HepG2 (cell line): ENCODE measurements around the gene GOLGA6C. TPM values are rescaled to one million over a fixed set of nuclear protein-coding genes. Genes with fewer than 3 reads are reported as not detected.

ENCODE experiments used
- ATAC-seq: fragments of 200-7000 bp; cut with Tn5 transposase; 3 replicates; pipeline ENCODE4 v1.9.1; 2020; ENCODE audit warnings: mild to moderate bottlenecking, moderate library complexity
- BruUV-seq: library from RNA; stranded (reverse); fragments of 400-500 nt; replicated peaks from 2 replicates; lab custom pipeline; 2021; lab: Mats Ljungman, UMichigan
- CTCF ChIA-PET: fragments of 300-600 bp; formaldehyde crosslinking; extraction: SDS; loops from one replicate; lab custom pipeline; 2021; ENCODE audit warnings: low total read pairs, inconsistent platforms, low intra/inter-chr PET ratio; lab: Yijun Ruan, JAX
- POLR2A ChIA-PET: fragments of 350-600 bp; sonication (Branson Sonifier 250); formaldehyde crosslinking; loops from one replicate; lab custom pipeline; 2020; ENCODE audit warnings: antibody characterized with exemption, inconsistent platforms; lab: Yijun Ruan, JAX
- DNase-seq: peaks from one replicate; pipeline ENCODE4 v3.0.0-alpha.2; 2015; ENCODE audit warnings: low spot score
- FAIRE-seq: peaks from 3 replicates; lab custom pipeline; 2011; peaks lifted over from hg19 to GRCh38; lab: Jason Lieb, UNC
- H2AFZ ChIP-seq: one replicate; pipeline ENCODE4 v1.6.1; 2011; ENCODE audit warnings: low read length, inconsistent platforms
- H3K27ac ChIP-seq: fragments of 300-600 bp; 3 replicates; pipeline ENCODE4 v1.8.0; 2011; ENCODE audit warnings: mixed run types, mild to moderate bottlenecking, mixed read lengths, low read length, inconsistent platforms; ENCODE audit not compliant: insufficient read depth; ENCODE audit errors: extremely low read length
- H3K27me3 ChIP-seq, 2 experiments: fragments of 200-600 bp in 1 of 2; 2 replicates in 1 of 2; 3 replicates in 1 of 2; pipeline versions ENCODE4 v1.6.0 to v1.8.0; 2011; ENCODE audit warnings: low read length in 2 of 2, mild to moderate bottlenecking in 2 of 2, moderate library complexity in 2 of 2, inconsistent platforms in 1 of 2; ENCODE audit not compliant: insufficient read depth in 2 of 2, control insufficient read depth in 1 of 2
- H3K36me3 ChIP-seq, 2 experiments: fragments of 200-600 bp in 1 of 2; replicated peaks in 1 of 2; 2 replicates in 1 of 2; 3 replicates in 1 of 2; pipeline versions ENCODE4 v1.5.1 to v1.8.0; 2011; ENCODE audit warnings: low read length in 2 of 2, inconsistent platforms in 1 of 2; ENCODE audit not compliant: insufficient read depth in 2 of 2, control insufficient read depth in 1 of 2
- H3K4me1 ChIP-seq: 2 replicates; pipeline ENCODE4 v1.5.1; 2012; ENCODE audit warnings: low read length, inconsistent platforms; ENCODE audit not compliant: insufficient read depth
- H3K4me2 ChIP-seq: 2 replicates; pipeline ENCODE4 v1.6.0; 2011; ENCODE audit warnings: low read depth, low read length, inconsistent platforms
- H3K4me3 ChIP-seq, 3 experiments: fragments of 200-600 bp in 1 of 3; sonication (generic), shearing (Covaris generic) in 1 of 3; replicated peaks in 1 of 3; 2 replicates each; pipeline ENCODE4 v1.5.1; 2011 to 2016; ENCODE audit warnings: low read length in 3 of 3, inconsistent platforms in 2 of 3, low read depth in 2 of 3, mild to moderate bottlenecking in 2 of 3, control low read depth in 1 of 3, mixed read lengths in 1 of 3; ENCODE audit not compliant: insufficient read depth in 1 of 3
- H3K79me2 ChIP-seq: one replicate; pipeline ENCODE4 v1.6.1; 2011; ENCODE audit warnings: low read length, inconsistent platforms; ENCODE audit not compliant: insufficient read depth
- H3K9ac ChIP-seq: 2 replicates; pipeline ENCODE4 v1.6.0; 2011; ENCODE audit warnings: mild to moderate bottlenecking, low read depth, low read length, inconsistent platforms; ENCODE audit not compliant: insufficient read depth
- H3K9me3 ChIP-seq: 2 replicates; pipeline ENCODE4 v1.5.1; 2012; ENCODE audit warnings: mild to moderate bottlenecking, low read length
- H4K20me1 ChIP-seq: 2 replicates; pipeline ENCODE4 v1.6.0; 2011; ENCODE audit warnings: inconsistent platforms, mild to moderate bottlenecking, low read length, moderate library complexity; ENCODE audit not compliant: insufficient read depth
- HOXD1 ChIP-seq: sonication (generic); formaldehyde crosslinking; IDR thresholded peaks from 2 replicates; pipeline ENCODE4 v1.5.0; 2020; ENCODE audit warnings: missing genetic modification reagents
- JARID2 ChIP-seq: sonication (generic); formaldehyde crosslinking; IDR thresholded peaks from 2 replicates; pipeline ENCODE4 v1.8.1; 2023; ENCODE audit warnings: missing genetic modification reagents, inconsistent platforms; ENCODE audit not compliant: insufficient replicate concordance
- NONO ChIP-seq, 2 experiments: fragments of 450-650 bp in 1 of 2; sonication (generic) in 1 of 2; formaldehyde crosslinking in 1 of 2; IDR thresholded peaks in 1 of 2; conservative IDR thresholded peaks in 1 of 2; 2 replicates each; pipeline versions ENCODE4 v1.6.1 to v1.8.0; 2017 to 2022; ENCODE audit warnings: mild to moderate bottlenecking in 1 of 2, missing genetic modification reagents in 1 of 2, moderate library complexity in 1 of 2
- RBM39 ChIP-seq: fragments of 200-400 bp; formaldehyde crosslinking; IDR thresholded peaks from one replicate; pipeline ENCODE4 v1.6.1; 2018; ENCODE audit warnings: antibody characterized with exemption, mild to moderate bottlenecking, low read depth, low read length; ENCODE audit not compliant: poor library complexity, severe bottlenecking
- ZNF264 ChIP-seq: sonication (generic); formaldehyde crosslinking; IDR thresholded peaks from 2 replicates; pipeline ENCODE4 v1.4.0; 2020; ENCODE audit warnings: missing genetic modification reagents
- ZNF34 ChIP-seq: sonication (generic); formaldehyde crosslinking; IDR thresholded peaks from 2 replicates; pipeline ENCODE4 v1.4.0; 2020; ENCODE audit warnings: mild to moderate bottlenecking, missing genetic modification reagents, borderline replicate concordance
- ZNF383 ChIP-seq: sonication (generic); formaldehyde crosslinking; IDR thresholded peaks from 2 replicates; pipeline ENCODE4 v1.4.0; 2020; ENCODE audit warnings: missing genetic modification reagents, mild to moderate bottlenecking, borderline replicate concordance
- ZNF552 ChIP-seq: sonication (generic); formaldehyde crosslinking; IDR thresholded peaks from 2 replicates; pipeline ENCODE4 v1.9.0; 2022; ENCODE audit warnings: missing genetic modification reagents, mild to moderate bottlenecking, borderline replicate concordance
- ZNF577 ChIP-seq: sonication (generic); formaldehyde crosslinking; IDR thresholded peaks from 2 replicates; pipeline ENCODE4 v1.4.0; 2020; ENCODE audit warnings: mild to moderate bottlenecking, low read depth, missing genetic modification reagents, borderline replicate concordance
- ZNF713 ChIP-seq: sonication (generic); formaldehyde crosslinking; IDR thresholded peaks from 2 replicates; pipeline ENCODE4 v1.4.0; 2020; ENCODE audit warnings: mild to moderate bottlenecking, missing genetic modification reagents
- WGBS: methylation state at CpG from one replicate; pipeline ENCODE4 v1.1.6; 2017; ENCODE audit warnings: low lambda C conversion rate; 5-methylcytosine and 5-hydroxymethylcytosine counted together
- in situ Hi-C: cut with HindIII; loops from 2 replicates; pipeline ENCODE4 v1.10.0; 2017; ENCODE audit warnings: low pct_unique_long_range_greater_than_20kb; ENCODE audit not compliant: extremely low pct_ligation_motif_present
- intact Hi-C: fragments of 100-400 bp; cut with micrococcal nuclease; formaldehyde crosslinking; loops from one replicate; pipeline ENCODE4 v1.10.0; 2022; ENCODE audit not compliant: unreplicated experiment
- polyA plus RNA-seq, 8 experiments: library from polyadenylated mRNA; depleted of rRNA in 3 of 8; stranded (reverse) in 7 of 8; unstranded in 1 of 8; fragments of >200 nt; fragmentation: Illumina TruSeq in 4 of 8; extraction: Trizol in 4 of 8; gene quantifications; 2 replicates each; pipeline versions ENCODE4 v1.2.1 to v1.2.3, GENCODE V29; 2011 to 2016; ENCODE audit warnings: low read depth in 4 of 8, missing spikeins in 1 of 8, mixed read lengths in 1 of 8; ENCODE audit not compliant: insufficient read depth in 1 of 8
- total RNA-seq, 5 experiments: library from RNA; depleted of rRNA; stranded (reverse); fragments of >200 nt; fragmentation: Illumina TruSeq; extraction: Trizol; gene quantifications; 2 replicates each; pipeline ENCODE4 v1.2.3, GENCODE V29; 2016; ENCODE audit warnings: low read depth in 1 of 5
- TF ChIP-seq, protein P1 (sequence below): sonication (generic); formaldehyde crosslinking; conservative IDR thresholded peaks from 2 replicates; pipeline ENCODE4 v1.4.0; 2020; ENCODE audit warnings: missing genetic modification reagents
- TF ChIP-seq, protein P2 (sequence below): sonication (generic); formaldehyde crosslinking; IDR thresholded peaks from 2 replicates; pipeline ENCODE4 v1.8.1; 2022; ENCODE audit warnings: mild to moderate bottlenecking, missing genetic modification reagents
- TF ChIP-seq, protein P3 (sequence below): sonication (generic); formaldehyde crosslinking; IDR thresholded peaks from 2 replicates; pipeline ENCODE4 v1.4.0; 2020; ENCODE audit warnings: missing genetic modification reagents, borderline replicate concordance
- TF ChIP-seq, protein P4 (sequence below): sonication (generic); formaldehyde crosslinking; IDR thresholded peaks from 2 replicates; pipeline ENCODE4 v1.4.0; 2020; ENCODE audit warnings: missing genetic modification reagents, borderline replicate concordance
- TF ChIP-seq, protein P5 (sequence below): sonication (generic); formaldehyde crosslinking; IDR thresholded peaks from 2 replicates; pipeline ENCODE4 v1.4.0; 2020; ENCODE audit warnings: missing genetic modification reagents, mild to moderate bottlenecking, borderline replicate concordance

The GOLGA6C gene
- total and polyA plus RNA-seq, 2 of the 13 experiments (the other 11 are each of a cell fraction or from before 2014, with no cell fraction given), result not detected

DNA sequence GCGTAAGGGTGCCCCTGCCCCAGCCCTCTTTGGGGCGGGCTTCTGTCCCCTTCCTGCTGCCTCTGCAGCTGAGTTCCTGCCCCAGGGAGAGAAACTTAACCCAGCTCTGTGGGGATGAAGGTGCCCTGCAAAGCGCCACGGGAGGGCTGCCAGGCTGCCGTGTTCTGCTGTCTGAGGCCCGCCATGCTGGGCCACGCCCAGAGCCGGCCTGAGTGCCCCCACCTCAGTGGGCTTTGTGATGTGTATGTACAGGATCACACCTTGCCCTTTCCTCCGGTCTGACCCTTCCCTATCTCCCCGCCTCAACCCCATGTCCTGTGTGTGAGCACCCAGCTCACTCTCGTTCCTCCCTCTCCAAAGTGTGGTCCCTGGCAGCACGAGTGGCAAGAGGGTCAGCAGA is 33.9 kb upstream of the GOLGA6C start:
- no peaks in the 10 kb centered on the region for H3K79me2 ChIP-seq
- in situ Hi-C loops, result no loop called here
- CTCF ChIA-PET, result no interaction called here
- H3K9me3 ChIP-seq, result no peaks in the 10 kb centered on the region
- 30% methylated on average over 8 of the region's 12 CpGs for WGBS
- no peak overlapping the region for H3K4me2 ChIP-seq
- no peaks in the 10 kb centered on the region for H4K20me1 ChIP-seq
- no peak for ATAC-seq
- no peak overlapping the region for H3K4me3 ChIP-seq
- no peaks in the 10 kb centered on the region for H3K36me3 ChIP-seq
- no peak for FAIRE-seq
- intact Hi-C loops, result no loop called here
- peaks cover 2 to 53% of the 10 kb centered on the region in 2 experiments; a peak in 4 of 5 replicates for H3K27me3 ChIP-seq
- no peak overlapping the region for H3K27ac ChIP-seq
- BruUV-seq, result no TSS peak
- no peak overlapping the region for H2AFZ ChIP-seq
- no peak for DNase-seq
- POLR2A ChIA-PET, result no interaction called here
- no peak overlapping the region for H3K9ac ChIP-seq
- peaks cover 19% of the 10 kb centered on the region for H3K4me1 ChIP-seq
- TF ChIP-seq NONO (IDR thresholded peaks at IDR 0.05), result no peak
- TF ChIP-seq NONO (CRISPR knock-in tag; conservative IDR thresholded peaks at IDR 0.05), result no peak
- TF ChIP-seq ZNF713 (CRISPR knock-in tag), result no peak
- TF ChIP-seq JARID2 (CRISPR knock-in tag), result no peak
- TF ChIP-seq ZNF552 (CRISPR knock-in tag), result no peak
- TF ChIP-seq, protein P1, sequence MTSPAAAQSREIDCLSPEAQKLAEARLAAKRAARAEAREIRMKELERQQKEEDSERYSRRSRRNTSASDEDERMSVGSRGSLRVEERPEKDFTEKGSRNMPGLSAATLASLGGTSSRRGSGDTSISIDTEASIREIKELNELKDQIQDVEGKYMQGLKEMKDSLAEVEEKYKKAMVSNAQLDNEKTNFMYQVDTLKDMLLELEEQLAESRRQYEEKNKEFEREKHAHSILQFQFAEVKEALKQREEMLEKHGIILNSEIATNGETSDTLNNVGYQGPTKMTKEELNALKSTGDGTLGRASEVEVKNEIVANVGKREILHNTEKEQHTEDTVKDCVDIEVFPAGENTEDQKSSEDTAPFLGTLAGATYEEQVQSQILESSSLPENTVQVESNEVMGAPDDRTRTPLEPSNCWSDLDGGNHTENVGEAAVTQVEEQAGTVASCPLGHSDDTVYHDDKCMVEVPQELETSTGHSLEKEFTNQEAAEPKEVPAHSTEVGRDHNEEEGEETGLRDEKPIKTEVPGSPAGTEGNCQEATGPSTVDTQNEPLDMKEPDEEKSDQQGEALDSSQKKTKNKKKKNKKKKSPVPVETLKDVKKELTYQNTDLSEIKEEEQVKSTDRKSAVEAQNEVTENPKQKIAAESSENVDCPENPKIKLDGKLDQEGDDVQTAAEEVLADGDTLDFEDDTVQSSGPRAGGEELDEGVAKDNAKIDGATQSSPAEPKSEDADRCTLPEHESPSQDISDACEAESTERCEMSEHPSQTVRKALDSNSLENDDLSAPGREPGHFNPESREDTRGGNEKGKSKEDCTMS (CRISPR knock-in tag), result no peak
- no peak for TF ChIP-seq HOXD1 (CRISPR knock-in tag)
- TF ChIP-seq, protein P2, sequence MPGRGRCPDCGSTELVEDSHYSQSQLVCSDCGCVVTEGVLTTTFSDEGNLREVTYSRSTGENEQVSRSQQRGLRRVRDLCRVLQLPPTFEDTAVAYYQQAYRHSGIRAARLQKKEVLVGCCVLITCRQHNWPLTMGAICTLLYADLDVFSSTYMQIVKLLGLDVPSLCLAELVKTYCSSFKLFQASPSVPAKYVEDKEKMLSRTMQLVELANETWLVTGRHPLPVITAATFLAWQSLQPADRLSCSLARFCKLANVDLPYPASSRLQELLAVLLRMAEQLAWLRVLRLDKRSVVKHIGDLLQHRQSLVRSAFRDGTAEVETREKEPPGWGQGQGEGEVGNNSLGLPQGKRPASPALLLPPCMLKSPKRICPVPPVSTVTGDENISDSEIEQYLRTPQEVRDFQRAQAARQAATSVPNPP, result no peak
- TF ChIP-seq, protein P3, sequence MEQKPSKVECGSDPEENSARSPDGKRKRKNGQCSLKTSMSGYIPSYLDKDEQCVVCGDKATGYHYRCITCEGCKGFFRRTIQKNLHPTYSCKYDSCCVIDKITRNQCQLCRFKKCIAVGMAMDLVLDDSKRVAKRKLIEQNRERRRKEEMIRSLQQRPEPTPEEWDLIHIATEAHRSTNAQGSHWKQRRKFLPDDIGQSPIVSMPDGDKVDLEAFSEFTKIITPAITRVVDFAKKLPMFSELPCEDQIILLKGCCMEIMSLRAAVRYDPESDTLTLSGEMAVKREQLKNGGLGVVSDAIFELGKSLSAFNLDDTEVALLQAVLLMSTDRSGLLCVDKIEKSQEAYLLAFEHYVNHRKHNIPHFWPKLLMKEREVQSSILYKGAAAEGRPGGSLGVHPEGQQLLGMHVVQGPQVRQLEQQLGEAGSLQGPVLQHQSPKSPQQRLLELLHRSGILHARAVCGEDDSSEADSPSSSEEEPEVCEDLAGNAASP (CRISPR knock-in tag), result no peak
- TF ChIP-seq ZNF264, result no peak
- TF ChIP-seq ZNF383 (CRISPR knock-in tag), result no peak
- TF ChIP-seq ZNF34 (CRISPR knock-in tag), result no peak
- TF ChIP-seq, protein P4, sequence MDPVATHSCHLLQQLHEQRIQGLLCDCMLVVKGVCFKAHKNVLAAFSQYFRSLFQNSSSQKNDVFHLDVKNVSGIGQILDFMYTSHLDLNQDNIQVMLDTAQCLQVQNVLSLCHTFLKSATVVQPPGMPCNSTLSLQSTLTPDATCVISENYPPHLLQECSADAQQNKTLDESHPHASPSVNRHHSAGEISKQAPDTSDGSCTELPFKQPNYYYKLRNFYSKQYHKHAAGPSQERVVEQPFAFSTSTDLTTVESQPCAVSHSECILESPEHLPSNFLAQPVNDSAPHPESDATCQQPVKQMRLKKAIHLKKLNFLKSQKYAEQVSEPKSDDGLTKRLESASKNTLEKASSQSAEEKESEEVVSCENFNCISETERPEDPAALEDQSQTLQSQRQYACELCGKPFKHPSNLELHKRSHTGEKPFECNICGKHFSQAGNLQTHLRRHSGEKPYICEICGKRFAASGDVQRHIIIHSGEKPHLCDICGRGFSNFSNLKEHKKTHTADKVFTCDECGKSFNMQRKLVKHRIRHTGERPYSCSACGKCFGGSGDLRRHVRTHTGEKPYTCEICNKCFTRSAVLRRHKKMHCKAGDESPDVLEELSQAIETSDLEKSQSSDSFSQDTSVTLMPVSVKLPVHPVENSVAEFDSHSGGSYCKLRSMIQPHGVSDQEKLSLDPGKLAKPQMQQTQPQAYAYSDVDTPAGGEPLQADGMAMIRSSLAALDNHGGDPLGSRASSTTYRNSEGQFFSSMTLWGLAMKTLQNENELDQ (CRISPR knock-in tag), result no peak
- no peak for TF ChIP-seq RBM39
- TF ChIP-seq ZNF577, result no peak
- TF ChIP-seq, protein P5, sequence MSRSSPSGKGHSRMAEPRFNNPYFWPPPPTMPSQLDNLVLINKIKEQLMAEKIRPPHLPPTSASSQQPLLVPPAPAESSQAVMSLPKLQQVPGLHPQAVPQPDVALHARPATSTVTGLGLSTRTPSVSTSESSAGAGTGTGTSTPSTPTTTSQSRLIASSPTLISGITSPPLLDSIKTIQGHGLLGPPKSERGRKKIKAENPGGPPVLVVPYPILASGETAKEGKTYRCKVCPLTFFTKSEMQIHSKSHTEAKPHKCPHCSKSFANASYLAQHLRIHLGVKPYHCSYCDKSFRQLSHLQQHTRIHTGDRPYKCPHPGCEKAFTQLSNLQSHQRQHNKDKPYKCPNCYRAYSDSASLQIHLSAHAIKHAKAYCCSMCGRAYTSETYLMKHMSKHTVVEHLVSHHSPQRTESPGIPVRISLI (CRISPR knock-in tag), result no peak
